Ectodermal cell (in vitro differentiated cells): ENCODE data around the gene MAGI2.

Experiments used
- H3K27ac ChIP-seq: 2 replicates; pipeline ENCODE4 v1.7.0; 2013; ENCODE audit warnings: mild to moderate bottlenecking, low read depth, low read length; ENCODE audit not compliant: insufficient read depth, poor library complexity, severe bottlenecking
- H3K27me3 ChIP-seq: 2 replicates; pipeline ENCODE4 v1.7.0; 2013; ENCODE audit warnings: mild to moderate bottlenecking, low read length; ENCODE audit not compliant: insufficient read depth, control insufficient read depth, poor library complexity, severe bottlenecking
- H3K36me3 ChIP-seq: one replicate; pipeline ENCODE4 v1.7.0; 2013; ENCODE audit warnings: low read length; ENCODE audit not compliant: control insufficient read depth, insufficient read depth
- H3K4me1 ChIP-seq: one replicate; pipeline ENCODE4 v1.7.0; 2013; ENCODE audit warnings: low read length; ENCODE audit not compliant: control insufficient read depth, insufficient read depth
- H3K4me3 ChIP-seq: 2 replicates; pipeline ENCODE4 v1.7.0; 2013; ENCODE audit warnings: low read depth, low read length, control low read depth; ENCODE audit not compliant: insufficient read depth
- H3K9me3 ChIP-seq: 2 replicates; pipeline ENCODE4 v1.7.0; 2013; ENCODE audit warnings: mild to moderate bottlenecking, low read length, moderate library complexity; ENCODE audit not compliant: control insufficient read depth
- WGBS, 2 experiments: methylation state at CpG; one replicate each; pipeline ENCODE4 v1.1.7; 2013; ENCODE audit warnings: missing lambda C conversion rate in 2 of 2; 5-methylcytosine and 5-hydroxymethylcytosine counted together

Gene MAGI2

GRCh38 chr7:78567836-78568235, 885.6 kb downstream of the MAGI2 start:
- H3K27ac ChIP-seq = no peak overlapping the region
- 89 to 95% methylated on average over 2 of the region's 2 CpGs for whole genome bisulfite sequencing, 2 experiments

GRCh38 chr7:78565784-78566183, 887.7 kb downstream of the MAGI2 start:
- H3K27me3 ChIP-seq = no peaks in the 10 kb centered on the region
- H3K36me3 ChIP-seq = no peaks in the 10 kb centered on the region

More at GRCh38 chr7:78567836-78568235, 885.6 kb downstream of the MAGI2 start:
- H3K36me3 ChIP-seq = no peaks in the 10 kb centered on the region
- peaks cover 5% of the 10 kb centered on the region for H3K4me1 ChIP-seq
- H3K27me3 ChIP-seq = no peaks in the 10 kb centered on the region
- no peak overlapping the region for H3K4me3 ChIP-seq
- no peaks in the 10 kb centered on the region for H3K9me3 ChIP-seq

GRCh38 chr7:78563191-78563590, 890.3 kb downstream of the MAGI2 start:
- no peak overlapping the region for H3K4me3 ChIP-seq
- no peaks in the 10 kb centered on the region for H3K27me3 ChIP-seq
- H3K4me1 ChIP-seq = peaks cover 6% of the 10 kb centered on the region
- H3K9me3 ChIP-seq = no peaks in the 10 kb centered on the region
- H3K27ac ChIP-seq = no peak overlapping the region
- no peaks in the 10 kb centered on the region for H3K36me3 ChIP-seq
- 32 to 37% methylated on average over 5 of the region's 5 CpGs for WGBS, 2 experiments

More at GRCh38 chr7:78565784-78566183, 887.7 kb downstream of the MAGI2 start:
- Histone ChIP-seq H3K27ac (no peak overlapping the region), H3K4me1 (peaks cover 6% of the 10 kb centered on the region), H3K4me3 (no peak overlapping the region), H3K9me3 (no peaks in the 10 kb centered on the region)
- 94 to 99% methylated on average over 5 of the region's 5 CpGs for WGBS, 2 experiments

GRCh38 chr7:78562191-78562590, 891.3 kb downstream of the MAGI2 start:
- Histone ChIP-seq H3K9me3 (no peaks in the 10 kb centered on the region), H3K27ac (no peak overlapping the region), H3K4me3 (no peak overlapping the region), H3K36me3 (no peaks in the 10 kb centered on the region), H3K4me1 (peaks cover 6% of the 10 kb centered on the region), H3K27me3 (no peaks in the 10 kb centered on the region)

- Histone ChIP-seq H3K27ac (no peak overlapping the region), H3K4me3 (no peak overlapping the region), H3K9me3 (no peaks in the 10 kb centered on the region), H3K36me3 (no peaks in the 10 kb centered on the region), H3K4me1 (peaks cover 6% of the 10 kb centered on the region), H3K27me3 (no peaks in the 10 kb centered on the region)
- WGBS, 2 experiments = 58 to 68% methylated on average over 2 of the region's 3 CpGs
Observed at GRCh38 chr7:78558566-78558965, 894.9 kb downstream of the MAGI2 start.

- H3K27ac ChIP-seq = no peak overlapping the region
- H3K36me3 ChIP-seq = no peaks in the 10 kb centered on the region
- H3K4me1 ChIP-seq = no peaks in the 10 kb centered on the region
- 96 to 97% methylated on average over 1 of the region's 1 CpG for WGBS, 2 experiments
- H3K9me3 ChIP-seq = no peaks in the 10 kb centered on the region
- no peak overlapping the region for H3K4me3 ChIP-seq
- H3K27me3 ChIP-seq = no peaks in the 10 kb centered on the region
Observed at GRCh38 chr7:78543976-78544375, 909.5 kb downstream of the MAGI2 start.

- Histone ChIP-seq H3K27ac (no peak overlapping the region), H3K4me1 (no peaks in the 10 kb centered on the region), H3K27me3 (no peaks in the 10 kb centered on the region), H3K4me3 (no peak overlapping the region), H3K36me3 (no peaks in the 10 kb centered on the region), H3K9me3 (no peaks in the 10 kb centered on the region)
- 100% methylated on average over 2 of the region's 2 CpGs; no CpG with 5 or more reads in 1 of the 2 experiments for WGBS, 2 experiments
Observed at GRCh38 chr7:78542981-78543380, 910.5 kb downstream of the MAGI2 start.

GRCh38 chr7:78542541-78542940, 910.9 kb downstream of the MAGI2 start:
- H3K36me3 ChIP-seq = no peaks in the 10 kb centered on the region
- 91 to 95% methylated on average over 5 of the region's 5 CpGs for WGBS, 2 experiments
- no peaks in the 10 kb centered on the region for H3K4me1 ChIP-seq
- no peaks in the 10 kb centered on the region for H3K9me3 ChIP-seq
- H3K27ac ChIP-seq = no peak overlapping the region
- H3K4me3 ChIP-seq = no peak overlapping the region
- H3K27me3 ChIP-seq = no peaks in the 10 kb centered on the region

GRCh38 chr7:78539825-78540224, 913.6 kb downstream of the MAGI2 start:
- Histone ChIP-seq H3K4me1 (no peaks in the 10 kb centered on the region), H3K27ac (no peak overlapping the region), H3K4me3 (no peak overlapping the region), H3K27me3 (no peaks in the 10 kb centered on the region), H3K9me3 (no peaks in the 10 kb centered on the region), H3K36me3 (no peaks in the 10 kb centered on the region)
- WGBS, 2 experiments = 95 to 97% methylated on average over 6 of the region's 6 CpGs

- Histone ChIP-seq H3K9me3 (no peaks in the 10 kb centered on the region), H3K27ac (no peak overlapping the region), H3K36me3 (no peaks in the 10 kb centered on the region), H3K4me1 (no peaks in the 10 kb centered on the region), H3K27me3 (no peaks in the 10 kb centered on the region), H3K4me3 (no peak overlapping the region)
- WGBS, 2 experiments = 86 to 90% methylated on average over 6 to 7 of the region's 7 CpGs
Observed at GRCh38 chr7:78535655-78536054, 917.8 kb downstream of the MAGI2 start.

GRCh38 chr7:78530351-78530750, 923.1 kb downstream of the MAGI2 start:
- Histone ChIP-seq H3K36me3 (no peaks in the 10 kb centered on the region), H3K4me1 (no peaks in the 10 kb centered on the region), H3K27ac (no peak overlapping the region), H3K9me3 (no peaks in the 10 kb centered on the region), H3K4me3 (no peak overlapping the region), H3K27me3 (no peaks in the 10 kb centered on the region)
- 86 to 91% methylated on average over 4 of the region's 4 CpGs for WGBS, 2 experiments
